Endothelial cell of umbilical vein (primary cell): ENCODE measurements around the gene RBPJ.

Experiments
- CTCF ChIP-seq, 2 donors: IDR thresholded peaks; 1 replicate in 1 of 2; 2 replicates in 1 of 2; pipeline ENCODE4 v1.5.1; 2011; ENCODE audit warnings: low read length in 2 of 2, mild to moderate bottlenecking in 2 of 2, moderate library complexity in 2 of 2, control low read depth in 1 of 2, inconsistent platforms in 1 of 2, low read depth in 1 of 2; ENCODE audit not compliant: insufficient read depth in 1 of 2; ENCODE audit errors: extremely low read depth in 1 of 2
- EZH2 ChIP-seq: IDR thresholded peaks from 2 replicates; pipeline ENCODE4 v1.6.1; 2012; ENCODE audit warnings: borderline replicate concordance, low read depth, mild to moderate bottlenecking, moderate library complexity, low read length, inconsistent platforms; ENCODE audit not compliant: severe bottlenecking
- FOS ChIP-seq: IDR thresholded peaks from 2 replicates; pipeline ENCODE4 v1.6.1; 2011; ENCODE audit warnings: mild to moderate bottlenecking, low read length, moderate library complexity, borderline replicate concordance; ENCODE audit not compliant: insufficient read depth
- JUN ChIP-seq: IDR thresholded peaks from 2 replicates; pipeline ENCODE4 v1.6.1; 2011; ENCODE audit warnings: borderline replicate concordance, low read depth; ENCODE audit not compliant: insufficient read length, insufficient read depth
- POLR2A ChIP-seq: IDR thresholded peaks from 2 replicates; pipeline ENCODE4 v1.6.1; 2012; ENCODE audit warnings: low read depth, mild to moderate bottlenecking, control low read depth, low read length
- POLR2AphosphoS5 ChIP-seq: IDR thresholded peaks from 2 replicates; pipeline ENCODE4 v1.6.1; 2012; ENCODE audit warnings: low read depth, mild to moderate bottlenecking, control low read depth, low read length, moderate library complexity; ENCODE audit not compliant: insufficient read depth
- TF ChIP-seq, protein P1 (sequence below): IDR thresholded peaks from 2 replicates; pipeline ENCODE4 v1.6.1; 2011; ENCODE audit not compliant: insufficient read depth, insufficient read length

GRCh38 chr4:26418850-26419249 is 98.0 kb downstream of the RBPJ start:
- TF ChIP-seq CTCF (IDR thresholded peaks at IDR 0.05; ENCODE audit: extremely low read depth in 1 of 2, insufficient read depth in 1 of 2, low read depth in 1 of 2, low read length in 2 of 2) (no peak), POLR2AphosphoS5 (no peak), POLR2A (no peak), FOS (no peak), EZH2 (no peak), JUN (no peak)
- TF ChIP-seq, protein P1, sequence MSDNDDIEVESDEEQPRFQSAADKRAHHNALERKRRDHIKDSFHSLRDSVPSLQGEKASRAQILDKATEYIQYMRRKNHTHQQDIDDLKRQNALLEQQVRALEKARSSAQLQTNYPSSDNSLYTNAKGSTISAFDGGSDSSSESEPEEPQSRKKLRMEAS = no peak
